Thyroid gland (tissue), 4 donors: ENCODE measurements around the gene STUM.

Experiments used
- CTCF ChIP-seq, 6 experiments: fragments of 200-600 bp in 3 of 6; fragments of 450-650 bp in 3 of 6; sonication (generic) in 3 of 6; IDR thresholded peaks; one replicate each; pipeline ENCODE4 v1.5.1; 2016 to 2019; ENCODE audit warnings: antibody characterized with exemption in 6 of 6, mild to moderate bottlenecking in 2 of 6, inconsistent platforms in 1 of 6, moderate library complexity in 1 of 6
- POLR2A ChIP-seq, 2 donors: fragments of 450-650 bp; IDR thresholded peaks; one replicate each; pipeline ENCODE4 v1.6.1; 2017; ENCODE audit warnings: antibody characterized with exemption in 2 of 2, mild to moderate bottlenecking in 2 of 2, moderate library complexity in 1 of 2

DNA sequence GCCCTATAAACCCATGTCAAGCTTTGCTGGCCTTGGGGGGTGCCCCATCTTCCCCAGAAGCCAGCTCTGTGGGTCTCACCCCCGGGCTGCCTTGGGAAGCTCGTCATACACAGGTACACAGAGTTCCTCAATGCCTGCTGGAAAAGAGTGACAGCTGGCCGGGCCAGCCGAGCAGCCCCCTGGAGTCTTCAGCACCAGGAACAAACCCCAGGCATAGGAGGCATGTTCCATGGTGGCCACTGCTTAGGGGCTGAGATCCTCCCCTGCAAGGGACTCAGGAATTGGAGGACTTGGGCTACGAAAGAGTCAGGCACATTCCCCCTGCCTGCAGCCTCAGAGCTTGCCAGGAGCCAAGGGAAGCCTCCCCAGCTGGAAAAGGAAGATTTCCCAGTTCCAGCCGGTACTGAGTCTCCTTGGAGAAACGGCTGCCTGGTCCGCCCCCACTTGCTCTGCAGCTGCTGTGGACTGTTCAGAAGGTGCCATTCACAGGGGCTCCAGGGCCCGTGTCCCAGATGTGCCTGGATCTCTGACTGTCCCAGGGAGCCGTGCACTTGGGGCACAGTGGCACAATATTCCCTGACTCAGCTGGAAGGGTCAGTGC is 89.5 kb downstream of the STUM start:
- no peak for TF ChIP-seq CTCF (IDR thresholded peaks at IDR 0.05)
- no peak for TF ChIP-seq POLR2A (IDR thresholded peaks at IDR 0.05)
